Lower leg skin (tissue), 3 donors: Measurements from ENCODE around the gene ANKS4B.
"Not testable (repeated sequence)": the region's sequence is repeated elsewhere in the genome, so short reads cannot be mapped to it uniquely, and the experiment has no call there.

ENCODE experiments used
- POLR2A ChIP-seq, 2 donors: fragments of 450-650 bp; IDR thresholded peaks; one replicate each; pipeline ENCODE4 v1.6.1; 2016 to 2017; ENCODE audit warnings: antibody characterized with exemption in 2 of 2, mild to moderate bottlenecking in 1 of 2, moderate library complexity in 1 of 2
- TF ChIP-seq, protein P1 (sequence below), 3 donors: fragments of 450-650 bp; IDR thresholded peaks; one replicate each; pipeline ENCODE4 v1.5.1; 2016; ENCODE audit warnings: antibody characterized with exemption in 3 of 3, mild to moderate bottlenecking in 3 of 3, moderate library complexity in 2 of 3

DNA sequence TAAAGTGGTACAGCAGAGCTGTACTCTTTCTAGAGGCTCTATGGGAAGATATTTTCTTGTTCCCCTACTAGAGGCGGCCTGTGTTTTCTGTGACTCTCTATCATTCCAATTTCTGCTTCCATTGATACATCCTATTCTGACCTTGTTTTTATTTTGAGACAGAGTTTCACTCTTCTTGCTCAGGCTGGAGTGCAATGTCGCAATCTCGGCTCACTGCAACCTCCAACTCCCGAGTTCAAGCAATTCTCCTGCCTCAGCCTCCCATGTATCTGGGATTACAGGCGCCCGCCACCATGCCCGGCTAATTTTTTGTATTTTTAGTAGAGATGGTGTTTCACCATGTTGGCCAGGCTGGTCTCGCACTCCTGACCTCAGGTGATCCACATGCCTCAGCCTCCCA lies 38.2 kb upstream of the ANKS4B start:
- TF ChIP-seq, protein P1, sequence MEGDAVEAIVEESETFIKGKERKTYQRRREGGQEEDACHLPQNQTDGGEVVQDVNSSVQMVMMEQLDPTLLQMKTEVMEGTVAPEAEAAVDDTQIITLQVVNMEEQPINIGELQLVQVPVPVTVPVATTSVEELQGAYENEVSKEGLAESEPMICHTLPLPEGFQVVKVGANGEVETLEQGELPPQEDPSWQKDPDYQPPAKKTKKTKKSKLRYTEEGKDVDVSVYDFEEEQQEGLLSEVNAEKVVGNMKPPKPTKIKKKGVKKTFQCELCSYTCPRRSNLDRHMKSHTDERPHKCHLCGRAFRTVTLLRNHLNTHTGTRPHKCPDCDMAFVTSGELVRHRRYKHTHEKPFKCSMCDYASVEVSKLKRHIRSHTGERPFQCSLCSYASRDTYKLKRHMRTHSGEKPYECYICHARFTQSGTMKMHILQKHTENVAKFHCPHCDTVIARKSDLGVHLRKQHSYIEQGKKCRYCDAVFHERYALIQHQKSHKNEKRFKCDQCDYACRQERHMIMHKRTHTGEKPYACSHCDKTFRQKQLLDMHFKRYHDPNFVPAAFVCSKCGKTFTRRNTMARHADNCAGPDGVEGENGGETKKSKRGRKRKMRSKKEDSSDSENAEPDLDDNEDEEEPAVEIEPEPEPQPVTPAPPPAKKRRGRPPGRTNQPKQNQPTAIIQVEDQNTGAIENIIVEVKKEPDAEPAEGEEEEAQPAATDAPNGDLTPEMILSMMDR (IDR thresholded peaks at IDR 0.05), result not testable (repeated sequence)
- TF ChIP-seq POLR2A (IDR thresholded peaks at IDR 0.05), result not testable (repeated sequence)
